SH-SY5Y (cell line): ENCODE data around the gene THSD4.

Experiments used
- GATA2 ChIP-seq: IDR thresholded peaks from 2 replicates; pipeline ENCODE4 v1.6.1; 2011; ENCODE audit warnings: mild to moderate bottlenecking, low read depth, low read length
- GATA3 ChIP-seq: IDR thresholded peaks from 2 replicates; pipeline ENCODE4 v1.6.1; 2011; ENCODE audit warnings: low read depth, mild to moderate bottlenecking, low read length, moderate library complexity

DNA sequence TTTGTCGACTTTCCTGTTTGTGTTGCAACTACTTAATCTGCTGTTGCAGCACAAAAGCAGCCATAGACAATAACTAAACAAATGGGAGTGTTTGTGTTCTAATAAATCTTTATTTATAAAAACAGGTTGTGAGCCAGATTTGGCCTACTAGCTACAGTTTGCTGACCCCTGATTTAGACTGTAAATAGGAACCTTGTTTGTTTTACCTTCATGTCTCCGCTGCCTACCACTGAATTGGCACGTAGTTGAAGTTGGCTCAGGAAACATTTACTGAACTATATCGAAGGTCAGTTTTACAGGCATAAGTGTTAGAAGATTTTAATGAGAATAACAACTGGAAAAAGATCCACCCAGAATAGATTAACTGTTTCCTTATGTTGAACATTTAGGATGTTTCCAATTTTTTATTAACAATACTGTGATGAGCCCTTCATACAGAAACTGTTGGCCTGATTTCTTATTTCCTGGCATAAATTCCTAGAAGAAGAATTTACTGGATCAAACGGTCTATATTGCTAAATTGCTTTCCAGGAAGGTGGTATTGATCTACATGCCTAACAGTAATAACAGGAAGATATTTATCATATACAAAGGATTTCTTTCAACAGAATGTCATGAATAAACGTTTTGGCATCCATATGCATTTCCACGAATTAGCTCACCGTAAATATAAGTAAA, 538.9 kb downstream of the THSD4 start:
- no peak for TF ChIP-seq GATA2
- TF ChIP-seq GATA3, result no peak
